ENCODE data around the gene CNPY1.

DNA sequence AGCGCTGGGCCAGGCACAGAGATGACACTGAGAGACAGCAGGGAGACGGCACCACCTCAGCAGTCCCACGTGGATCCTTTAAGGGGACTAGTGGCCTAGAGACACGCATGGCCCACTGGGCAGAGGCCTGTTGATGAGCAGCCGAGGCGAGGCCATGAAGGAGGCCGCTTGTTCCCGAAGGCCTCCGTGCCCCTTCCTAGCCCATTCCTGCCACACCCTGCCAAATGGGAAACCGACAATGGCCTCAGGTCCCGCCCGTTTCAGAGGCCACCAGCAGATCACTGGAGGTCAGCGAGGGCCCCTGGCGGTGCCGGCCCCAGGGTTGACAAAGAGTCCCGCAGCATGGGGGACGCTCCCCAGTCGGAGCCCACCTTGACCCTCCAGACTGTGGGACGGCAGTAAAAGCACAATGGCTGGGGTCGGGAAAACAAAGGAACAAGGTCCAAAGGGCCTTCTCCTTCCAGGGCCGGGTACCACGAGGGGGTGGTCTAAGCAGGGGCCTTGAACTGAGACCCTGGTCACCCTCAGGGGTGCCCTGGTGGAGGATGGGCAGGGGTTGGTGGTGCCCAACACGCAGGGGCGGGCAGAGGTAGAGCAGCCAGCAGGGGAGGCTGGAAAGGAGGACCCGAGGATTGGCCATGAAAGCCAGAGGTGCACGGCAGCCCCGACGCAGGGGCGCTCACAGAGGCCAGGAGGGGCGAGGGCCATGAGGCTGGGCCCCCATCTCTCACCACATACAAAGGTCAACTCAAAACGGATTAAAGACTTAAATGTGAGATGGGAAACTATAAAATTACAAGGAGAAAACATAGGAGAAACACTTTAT, 19.9 kb upstream of the CNPY1 start:
- no peak for TF ChIP-seq POLR2AphosphoS5 (IDR thresholded peaks at IDR 0.05)
- TF ChIP-seq POLR2A (IDR thresholded peaks at IDR 0.05) = no peak
